HepG2 (cell line): ENCODE data around the gene DCLRE1B. TPM values are rescaled to one million over a fixed set of nuclear protein-coding genes. Genes with fewer than 3 reads are reported as not detected.

ENCODE experiments used
- ATAC-seq: fragments of 200-7000 bp; cut with Tn5 transposase; 3 replicates; pipeline ENCODE4 v1.9.1; 2020; ENCODE audit warnings: mild to moderate bottlenecking, moderate library complexity
- BruUV-seq: library from RNA; stranded (reverse); fragments of 400-500 nt; replicated peaks from 2 replicates; lab custom pipeline; 2021; lab: Mats Ljungman, UMichigan
- CTCF ChIA-PET: fragments of 300-600 bp; formaldehyde crosslinking; extraction: SDS; loops from one replicate; lab custom pipeline; 2021; ENCODE audit warnings: low total read pairs, inconsistent platforms, low intra/inter-chr PET ratio; lab: Yijun Ruan, JAX
- POLR2A ChIA-PET: fragments of 350-600 bp; sonication (Branson Sonifier 250); formaldehyde crosslinking; loops from one replicate; lab custom pipeline; 2020; ENCODE audit warnings: antibody characterized with exemption, inconsistent platforms; lab: Yijun Ruan, JAX
- DNase-seq: peaks from one replicate; pipeline ENCODE4 v3.0.0-alpha.2; 2015; ENCODE audit warnings: low spot score
- FAIRE-seq: peaks from 3 replicates; lab custom pipeline; 2011; peaks lifted over from hg19 to GRCh38; lab: Jason Lieb, UNC
- H2AFZ ChIP-seq: one replicate; pipeline ENCODE4 v1.6.1; 2011; ENCODE audit warnings: low read length, inconsistent platforms
- H3K27ac ChIP-seq: fragments of 300-600 bp; 3 replicates; pipeline ENCODE4 v1.8.0; 2011; ENCODE audit warnings: mixed run types, mild to moderate bottlenecking, mixed read lengths, low read length, inconsistent platforms; ENCODE audit not compliant: insufficient read depth; ENCODE audit errors: extremely low read length
- H3K27me3 ChIP-seq, 2 experiments: fragments of 200-600 bp in 1 of 2; 2 replicates in 1 of 2; 3 replicates in 1 of 2; pipeline versions ENCODE4 v1.6.0 to v1.8.0; 2011; ENCODE audit warnings: low read length in 2 of 2, mild to moderate bottlenecking in 2 of 2, moderate library complexity in 2 of 2, inconsistent platforms in 1 of 2; ENCODE audit not compliant: insufficient read depth in 2 of 2, control insufficient read depth in 1 of 2
- H3K36me3 ChIP-seq, 2 experiments: fragments of 200-600 bp in 1 of 2; replicated peaks in 1 of 2; 2 replicates in 1 of 2; 3 replicates in 1 of 2; pipeline versions ENCODE4 v1.5.1 to v1.8.0; 2011; ENCODE audit warnings: low read length in 2 of 2, inconsistent platforms in 1 of 2; ENCODE audit not compliant: insufficient read depth in 2 of 2, control insufficient read depth in 1 of 2
- H3K4me1 ChIP-seq: 2 replicates; pipeline ENCODE4 v1.5.1; 2012; ENCODE audit warnings: low read length, inconsistent platforms; ENCODE audit not compliant: insufficient read depth
- H3K4me2 ChIP-seq: 2 replicates; pipeline ENCODE4 v1.6.0; 2011; ENCODE audit warnings: low read depth, low read length, inconsistent platforms
- H3K4me3 ChIP-seq, 3 experiments: fragments of 200-600 bp in 1 of 3; sonication (generic), shearing (Covaris generic) in 1 of 3; replicated peaks in 1 of 3; 2 replicates each; pipeline ENCODE4 v1.5.1; 2011 to 2016; ENCODE audit warnings: low read length in 3 of 3, inconsistent platforms in 2 of 3, low read depth in 2 of 3, mild to moderate bottlenecking in 2 of 3, control low read depth in 1 of 3, mixed read lengths in 1 of 3; ENCODE audit not compliant: insufficient read depth in 1 of 3
- H3K79me2 ChIP-seq: one replicate; pipeline ENCODE4 v1.6.1; 2011; ENCODE audit warnings: low read length, inconsistent platforms; ENCODE audit not compliant: insufficient read depth
- H3K9ac ChIP-seq: 2 replicates; pipeline ENCODE4 v1.6.0; 2011; ENCODE audit warnings: mild to moderate bottlenecking, low read depth, low read length, inconsistent platforms; ENCODE audit not compliant: insufficient read depth
- H3K9me3 ChIP-seq: 2 replicates; pipeline ENCODE4 v1.5.1; 2012; ENCODE audit warnings: mild to moderate bottlenecking, low read length
- H4K20me1 ChIP-seq: 2 replicates; pipeline ENCODE4 v1.6.0; 2011; ENCODE audit warnings: inconsistent platforms, mild to moderate bottlenecking, low read length, moderate library complexity; ENCODE audit not compliant: insufficient read depth
- ZBTB4 ChIP-seq: sonication (generic); formaldehyde crosslinking; IDR thresholded peaks from 2 replicates; pipeline ENCODE4 v1.4.0; 2020; ENCODE audit warnings: missing genetic modification reagents, mild to moderate bottlenecking, borderline replicate concordance
- ZMYM3 ChIP-seq: sonication (generic); formaldehyde crosslinking; IDR thresholded peaks from 2 replicates; pipeline ENCODE4 v1.5.1; 2020; ENCODE audit warnings: mild to moderate bottlenecking, missing genetic modification reagents
- ZNF232 ChIP-seq: sonication (generic); formaldehyde crosslinking; IDR thresholded peaks from 2 replicates; pipeline ENCODE4 v1.4.0; 2020; ENCODE audit warnings: missing genetic modification reagents, borderline replicate concordance
- ZNF616 ChIP-seq: sonication (generic); formaldehyde crosslinking; IDR thresholded peaks from 2 replicates; pipeline ENCODE4 v1.5.0; 2020; ENCODE audit warnings: low read depth, mild to moderate bottlenecking, missing genetic modification reagents
- ZNF879 ChIP-seq: sonication (generic); formaldehyde crosslinking; IDR thresholded peaks from 2 replicates; pipeline ENCODE4 v1.8.1; 2023; ENCODE audit warnings: missing genetic modification reagents
- ZSCAN12 ChIP-seq: sonication (generic); formaldehyde crosslinking; IDR thresholded peaks from 2 replicates; pipeline ENCODE4 v1.9.0; 2021; ENCODE audit warnings: mild to moderate bottlenecking, missing genetic modification reagents
- WGBS: methylation state at CpG from one replicate; pipeline ENCODE4 v1.1.6; 2017; ENCODE audit warnings: low lambda C conversion rate; 5-methylcytosine and 5-hydroxymethylcytosine counted together
- in situ Hi-C: cut with HindIII; loops from 2 replicates; pipeline ENCODE4 v1.10.0; 2017; ENCODE audit warnings: low pct_unique_long_range_greater_than_20kb; ENCODE audit not compliant: extremely low pct_ligation_motif_present
- intact Hi-C: fragments of 100-400 bp; cut with micrococcal nuclease; formaldehyde crosslinking; loops from one replicate; pipeline ENCODE4 v1.10.0; 2022; ENCODE audit not compliant: unreplicated experiment
- polyA plus RNA-seq, 8 experiments: library from polyadenylated mRNA; depleted of rRNA in 3 of 8; stranded (reverse) in 7 of 8; unstranded in 1 of 8; fragments of >200 nt; fragmentation: Illumina TruSeq in 4 of 8; extraction: Trizol in 4 of 8; gene quantifications; 2 replicates each; pipeline versions ENCODE4 v1.2.1 to v1.2.3, GENCODE V29; 2011 to 2016; ENCODE audit warnings: low read depth in 4 of 8, missing spikeins in 1 of 8, mixed read lengths in 1 of 8; ENCODE audit not compliant: insufficient read depth in 1 of 8
- total RNA-seq, 5 experiments: library from RNA; depleted of rRNA; stranded (reverse); fragments of >200 nt; fragmentation: Illumina TruSeq; extraction: Trizol; gene quantifications; 2 replicates each; pipeline ENCODE4 v1.2.3, GENCODE V29; 2016; ENCODE audit warnings: low read depth in 1 of 5

Gene DCLRE1B
- total and polyA plus RNA-seq, 2 of the 13 experiments (the other 11 are each of a cell fraction or from before 2014, with no cell fraction given): 2.7 to 8.0 TPM

- no TSS peak for BruUV-seq
- Histone ChIP-seq H3K36me3 (peaks cover 0 to 3% of the 10 kb centered on the region in 2 experiments; a peak in 1 of 5 replicates), H3K9ac (no peak overlapping the region), H3K27me3 (no peaks in the 10 kb centered on the region; a peak in 1 of 5 replicates), H2AFZ (no peak overlapping the region)
- intact Hi-C loops (no loop called here), in situ Hi-C loops (no loop called here)
- FAIRE-seq: no peak
- POLR2A ChIA-PET: no interaction called here
- TF ChIP-seq ZMYM3 (peak; percentile 51; the same call in 1 of the 2 replicates), ZBTB4 (no peak), ZNF616 (no peak), ZSCAN12 (CRISPR knock-in tag) (no peak), ZNF879 (CRISPR knock-in tag) (no peak), ZNF232 (CRISPR knock-in tag) (no peak)
- TF ChIP-seq, all 625 proteins: peak for 1
- ATAC-seq: no peak
- peaks cover 95% of the 10 kb centered on the region for H3K79me2 ChIP-seq
- H4K20me1 ChIP-seq: peaks cover 24% of the 10 kb centered on the region
- H3K27ac ChIP-seq: no peak overlapping the region
- peaks cover 60% of the 10 kb centered on the region for H3K4me1 ChIP-seq
- CTCF ChIA-PET: no interaction called here
- WGBS: 96% methylated on average over 1 of the region's 1 CpG
- DNase-seq: no peak
- no peak overlapping the region for H3K4me3 ChIP-seq
- no peak overlapping the region for H3K4me2 ChIP-seq
- H3K9me3 ChIP-seq: no peaks in the 10 kb centered on the region
Observed at GRCh38 chr1:113935176-113935575, 30.1 kb downstream of the DCLRE1B start.
